ENCODE data around the gene GVQW3.

Gene GVQW3

GRCh38 chr11:76453248-76453647 lies 72.1 kb downstream of the GVQW3 start:
- DNase-seq, result no peak

- no peak for DNase-seq
Measured at GRCh38 chr11:76455331-76455730, 74.2 kb downstream of the GVQW3 start.

GRCh38 chr11:76455931-76456330 lies 74.8 kb downstream of the GVQW3 start:
- DNase-seq, result no peak

GRCh38 chr11:76456571-76456970 lies 75.4 kb downstream of the GVQW3 start:
- DNase-seq, result no peak

Data from GF-D8 (cell line).